Measurements from ENCODE around the gene RBM20. TPM values are rescaled to one million over a fixed set of nuclear protein-coding genes. Genes with fewer than 3 reads are reported as not detected.

RBM20 gene
- total RNA-seq, 1 donor from 2014 or later, result 1.4 TPM

- DNase-seq (ENCODE audit: low spot score), result no peak
These were observed 226.7 kb downstream of the RBM20 start for GRCh38 chr10:110870823-110871297.

- DNase-seq (ENCODE audit: low spot score), result peak; percentile 99
These were observed 227.4 kb downstream of the RBM20 start, which contains the start of gene PDCD4 for GRCh38 chr10:110871298-110872084. PDCD4 (plus strand) TSS chr10:110871928; CDS start chr10:110876028, 4,100 bp downstream.

DNA sequence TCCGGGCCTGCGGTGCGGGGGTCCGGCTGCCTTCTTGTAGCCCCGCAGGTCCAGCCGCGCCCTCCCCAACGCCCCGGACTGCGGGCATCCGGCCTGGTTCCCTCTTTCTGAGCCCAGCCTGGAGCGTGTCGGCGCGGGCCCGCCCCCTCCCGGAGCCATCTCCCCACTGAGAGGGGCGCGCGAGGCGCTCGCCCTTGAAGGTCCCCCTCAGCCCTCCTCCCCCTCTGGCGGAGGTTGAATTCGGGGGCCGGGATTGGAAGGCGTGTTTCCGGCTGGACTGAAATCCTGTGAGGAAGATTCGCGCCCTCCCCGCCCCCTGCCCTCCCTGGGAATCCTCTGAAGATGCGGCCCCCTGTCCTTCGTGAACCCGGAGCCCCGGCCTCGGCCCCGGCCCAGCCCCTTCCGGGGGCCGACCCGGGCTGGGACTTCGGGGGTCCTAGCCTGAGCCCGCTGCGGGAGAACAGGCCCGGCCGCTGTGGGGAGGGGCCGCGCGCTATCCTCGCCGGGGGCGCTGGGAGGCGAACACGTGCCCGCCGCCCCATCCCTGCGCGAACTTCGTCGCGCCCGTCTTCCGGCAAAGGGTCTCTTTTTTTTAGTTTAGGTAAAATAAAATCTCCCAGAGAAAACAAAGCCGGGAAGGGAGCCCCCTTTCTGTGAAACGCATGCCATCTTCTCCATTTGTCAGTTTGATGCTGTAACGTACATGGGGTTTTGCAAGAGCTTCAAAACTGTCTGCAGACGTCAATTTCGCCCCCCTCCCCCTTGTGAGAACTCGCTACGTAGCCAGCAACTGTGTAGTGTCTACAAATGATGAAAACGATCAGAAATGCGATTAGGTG lies 228.2 kb downstream of the RBM20 start:
- peak; percentile 63 for DNase-seq (ENCODE audit: low spot score)

DNA sequence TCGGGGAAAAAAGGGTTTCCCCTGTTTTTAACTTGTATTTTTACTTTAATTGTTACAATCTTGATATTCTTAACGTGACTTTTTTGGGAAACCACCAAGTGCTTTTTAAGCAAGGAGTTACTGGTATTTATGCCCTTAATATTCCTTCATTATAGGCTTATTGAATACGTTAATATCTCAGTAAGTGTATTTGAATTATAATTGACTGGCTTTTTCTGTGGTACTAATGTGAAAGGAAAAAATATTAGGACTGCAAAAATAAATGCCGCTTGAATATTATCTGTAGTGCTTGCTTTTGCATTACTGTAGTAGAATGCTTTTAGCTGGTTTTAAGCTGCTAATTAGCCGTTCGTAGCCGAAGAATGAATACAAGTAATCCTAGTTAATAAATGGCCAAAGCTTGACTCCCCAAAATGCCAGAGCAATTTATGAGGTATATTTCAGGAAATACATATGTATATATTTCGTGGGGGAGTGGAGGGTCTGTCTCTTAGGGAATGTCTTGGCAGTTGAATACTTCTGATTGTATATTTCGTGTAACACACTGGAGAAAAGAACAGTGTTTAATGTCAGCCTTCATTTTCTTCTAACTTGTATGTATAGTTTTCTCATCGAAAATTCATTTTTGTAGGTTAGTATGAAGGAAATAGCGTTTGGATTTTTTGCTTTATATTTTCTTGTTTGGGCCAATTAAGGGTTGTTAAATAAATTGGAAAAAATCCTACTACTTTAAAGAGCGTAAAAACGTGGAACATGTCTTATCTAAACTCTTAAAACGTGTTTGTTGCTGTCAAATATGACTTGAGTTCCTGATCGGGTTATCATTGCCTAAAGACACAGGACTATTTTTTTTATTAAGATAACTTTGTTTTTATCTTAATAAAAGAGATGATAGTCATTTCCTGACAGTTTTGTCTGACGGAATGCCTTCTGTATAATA lies 229.1 kb downstream of the RBM20 start:
- no peak for DNase-seq (ENCODE audit: low spot score)

- no peak for DNase-seq (ENCODE audit: low spot score)
These were observed 229.8 kb downstream of the RBM20 start for GRCh38 chr10:110873951-110874350.

- DNase-seq (ENCODE audit: low spot score), result no peak
These were observed 231.9 kb downstream of the RBM20 start for GRCh38 chr10:110876000-110876399.

DNA sequence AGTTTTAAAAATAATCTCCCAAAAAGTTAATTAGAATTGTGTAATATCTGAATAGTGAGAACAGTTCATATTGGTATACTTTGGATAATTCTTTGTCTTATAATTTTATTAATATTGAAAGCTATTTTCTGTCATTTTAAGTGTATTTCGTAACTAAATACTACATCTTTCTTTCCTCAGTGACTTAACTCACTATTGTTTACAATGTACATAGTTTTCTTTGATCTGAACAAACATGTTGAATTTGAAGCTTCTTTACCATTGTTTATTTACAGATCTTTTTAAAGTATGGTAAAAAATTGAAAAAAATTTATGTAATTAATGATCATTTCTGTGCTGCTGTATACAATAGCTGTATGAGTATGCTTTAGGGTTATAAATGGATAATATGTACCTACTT lies 232.7 kb downstream of the RBM20 start:
- DNase-seq (ENCODE audit: low spot score), result no peak

DNA sequence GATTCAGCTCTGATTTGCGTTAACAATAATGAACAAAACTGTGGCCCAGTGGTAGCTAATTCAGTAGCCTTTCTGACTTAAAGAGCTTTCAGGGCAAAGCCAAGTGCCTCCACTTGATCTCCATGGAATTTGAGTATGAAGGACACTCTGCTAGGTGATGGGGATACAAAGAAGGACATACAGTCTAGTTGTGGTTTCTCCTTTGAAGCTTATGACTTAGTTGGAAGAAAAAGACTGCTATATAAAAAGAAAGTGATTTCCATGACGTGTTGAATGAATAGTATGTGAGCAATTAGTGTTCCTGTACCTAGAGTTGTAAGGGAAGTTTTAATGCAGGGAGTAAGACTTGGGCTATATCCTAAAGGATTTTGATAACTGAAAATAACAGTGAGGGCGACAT lies 235.9 kb downstream of the RBM20 start:
- DNase-seq (ENCODE audit: low spot score), result no peak

DNA sequence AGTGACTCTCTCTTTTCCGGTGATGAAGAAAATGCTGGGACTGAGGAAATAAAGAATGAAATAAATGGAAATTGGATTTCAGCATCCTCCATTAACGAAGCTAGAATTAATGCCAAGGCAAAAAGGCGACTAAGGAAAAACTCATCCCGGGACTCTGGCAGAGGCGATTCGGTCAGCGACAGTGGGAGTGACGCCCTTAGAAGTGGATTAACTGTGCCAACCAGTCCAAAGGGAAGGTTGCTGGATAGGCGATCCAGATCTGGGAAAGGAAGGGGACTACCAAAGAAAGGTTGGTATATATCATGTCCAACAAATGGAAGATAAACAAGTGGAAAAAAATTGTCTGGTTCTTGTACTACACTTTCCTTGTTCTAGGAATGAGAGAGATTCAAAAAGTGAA lies 237.1 kb downstream of the RBM20 start:
- DNase-seq (ENCODE audit: low spot score), result no peak

GRCh38 chr10:110881905-110882304 lies 237.8 kb downstream of the RBM20 start:
- DNase-seq (ENCODE audit: low spot score), result no peak

DNA sequence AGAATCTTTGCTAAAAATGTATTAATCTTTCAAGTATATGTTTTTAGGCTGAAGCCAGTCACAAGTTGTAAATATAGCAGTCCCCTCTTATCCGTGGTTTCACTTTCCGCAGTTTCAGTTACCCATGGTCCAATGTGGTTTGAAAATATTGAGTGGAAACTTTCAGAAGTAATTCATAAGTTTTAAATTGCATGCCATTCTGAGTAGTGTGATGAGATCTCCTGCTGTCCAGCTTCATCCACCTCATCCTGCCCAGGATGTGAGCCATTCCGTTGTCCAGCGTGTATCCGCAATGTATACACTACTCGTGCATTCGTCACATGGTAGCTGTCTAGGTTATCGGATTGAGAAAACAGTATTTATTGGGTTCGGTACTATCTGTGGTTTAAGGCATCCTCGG lies 239.8 kb downstream of the RBM20 start:
- no peak for DNase-seq (ENCODE audit: low spot score)

- no peak for DNase-seq (ENCODE audit: low spot score)
These were observed 242.0 kb downstream of the RBM20 start for GRCh38 chr10:110885932-110886674.

DNA sequence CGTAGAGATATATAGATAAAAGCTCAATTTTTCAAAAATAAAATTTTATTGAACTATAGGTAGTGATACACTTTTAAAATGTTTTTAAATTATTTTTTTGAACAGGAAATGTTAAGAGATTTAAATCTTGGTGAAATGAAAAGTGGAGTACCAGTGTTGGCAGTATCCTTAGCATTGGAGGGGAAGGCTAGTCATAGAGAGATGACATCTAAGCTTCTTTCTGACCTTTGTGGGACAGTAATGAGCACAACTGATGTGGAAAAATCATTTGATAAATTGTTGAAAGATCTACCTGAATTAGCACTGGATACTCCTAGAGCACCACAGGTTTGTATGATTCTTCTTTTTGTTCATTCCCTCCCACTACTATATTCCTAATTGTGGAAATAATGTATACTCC lies 243.4 kb downstream of the RBM20 start:
- DNase-seq (ENCODE audit: low spot score), result no peak

Other genes starting within 250 kb of the RBM20 start
- 15.9 TPM for gene DUSP5, start 146.4 kb upstream of the RBM20 start, total RNA-seq
- 28.5 TPM for gene SMC3, start 76.6 kb upstream of the RBM20 start, total RNA-seq
- 150 TPM for gene PDCD4, start 227.6 kb downstream of the RBM20 start, total RNA-seq